ENCODE data around the gene PHC2.

Gene PHC2

GRCh38 chr1:33364565-33364918, 66.4 kb downstream of the PHC2 start:
- no peak overlapping the region for H3K27ac ChIP-seq
- TF ChIP-seq ZFX (IDR thresholded peaks at IDR 0.05; ENCODE audit: borderline replicate concordance): no peak
- TF ChIP-seq CTCF (IDR thresholded peaks at IDR 0.05): no peak

DNA sequence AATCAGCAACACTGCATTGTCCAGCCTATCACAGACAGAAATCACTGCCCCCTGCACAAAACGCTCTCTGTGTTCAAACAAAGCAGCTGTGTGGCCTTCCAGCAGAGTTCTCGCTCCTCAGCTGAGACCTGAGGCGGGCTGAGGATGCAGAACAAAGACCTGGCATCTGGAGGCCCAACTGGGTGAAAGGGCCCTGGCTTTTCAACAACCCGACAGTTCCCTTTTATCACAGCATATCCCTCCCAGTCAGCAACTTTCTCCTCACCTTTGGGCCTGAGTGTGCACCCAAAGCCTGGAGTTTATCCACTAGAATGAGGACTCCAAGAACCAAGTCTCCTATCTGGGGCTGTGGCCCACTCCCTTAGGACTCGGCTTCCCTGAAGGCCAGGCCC, 67.4 kb downstream of the PHC2 start:
- no peak overlapping the region for H3K27ac ChIP-seq

DNA sequence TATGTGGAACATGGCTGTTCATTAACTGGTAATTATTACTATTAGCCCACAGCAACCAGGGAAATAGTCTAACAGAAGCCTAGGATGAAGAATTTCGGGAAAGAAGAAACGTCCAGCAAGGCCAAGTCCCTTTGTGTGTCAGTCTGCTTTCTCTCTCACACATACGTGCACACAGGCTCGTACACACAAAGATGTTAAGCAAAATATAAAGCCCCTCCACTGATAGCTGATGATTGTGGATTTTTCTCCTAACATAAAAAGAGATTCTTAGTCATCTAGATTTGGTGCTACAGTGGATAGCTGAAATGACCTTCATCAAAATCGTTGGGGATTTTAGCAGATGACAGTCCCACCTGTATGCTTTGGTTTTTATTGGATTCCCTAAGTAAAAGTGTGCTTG, 67.9 kb downstream of the PHC2 start:
- no peak for TF ChIP-seq CTCF (IDR thresholded peaks at IDR 0.05)
- no peak for TF ChIP-seq ZFX (IDR thresholded peaks at IDR 0.05; ENCODE audit: borderline replicate concordance)
- no peak overlapping the region for H3K27ac ChIP-seq

More for the DNA sequence above, 67.4 kb downstream of the PHC2 start:
- TF ChIP-seq CTCF (IDR thresholded peaks at IDR 0.05) (no peak), ZFX (IDR thresholded peaks at IDR 0.05; ENCODE audit: borderline replicate concordance) (no peak)

GRCh38 chr1:33361532-33362235, 69.2 kb downstream of the PHC2 start:
- TF ChIP-seq CTCF (IDR thresholded peaks at IDR 0.05) (no peak), ZFX (IDR thresholded peaks at IDR 0.05; ENCODE audit: borderline replicate concordance) (no peak)

GRCh38 chr1:33360367-33360766, 70.5 kb downstream of the PHC2 start:
- TF ChIP-seq ZFX (IDR thresholded peaks at IDR 0.05; ENCODE audit: borderline replicate concordance) (no peak), CTCF (IDR thresholded peaks at IDR 0.05) (no peak)
- H3K27ac ChIP-seq: no peak overlapping the region

More at GRCh38 chr1:33361532-33362235, 69.2 kb downstream of the PHC2 start:
- H3K27ac ChIP-seq: no peak overlapping the region

DNA sequence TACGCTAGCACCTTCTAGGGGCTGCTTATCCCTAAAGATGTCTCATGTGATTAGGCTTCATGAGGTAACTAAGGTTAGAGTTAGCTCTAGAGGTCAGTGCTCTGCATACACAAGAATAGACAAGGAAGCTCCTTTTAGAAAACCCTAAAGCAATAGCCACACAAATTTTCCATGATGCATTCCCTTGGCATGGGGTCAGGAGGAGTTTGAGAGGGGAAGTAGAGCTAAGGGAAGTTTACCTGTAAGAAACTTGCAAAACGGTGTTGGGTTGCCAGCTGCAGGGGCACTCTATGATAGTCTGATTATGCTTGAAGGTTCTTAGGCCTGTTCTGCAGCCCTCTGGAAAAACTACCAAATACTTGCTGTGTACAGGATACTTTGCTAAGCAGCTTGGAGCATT, 71.0 kb downstream of the PHC2 start:
- H3K27ac ChIP-seq: no peak overlapping the region
- no peak for TF ChIP-seq CTCF (IDR thresholded peaks at IDR 0.05)
- no peak for TF ChIP-seq ZFX (IDR thresholded peaks at IDR 0.05; ENCODE audit: borderline replicate concordance)

DNA sequence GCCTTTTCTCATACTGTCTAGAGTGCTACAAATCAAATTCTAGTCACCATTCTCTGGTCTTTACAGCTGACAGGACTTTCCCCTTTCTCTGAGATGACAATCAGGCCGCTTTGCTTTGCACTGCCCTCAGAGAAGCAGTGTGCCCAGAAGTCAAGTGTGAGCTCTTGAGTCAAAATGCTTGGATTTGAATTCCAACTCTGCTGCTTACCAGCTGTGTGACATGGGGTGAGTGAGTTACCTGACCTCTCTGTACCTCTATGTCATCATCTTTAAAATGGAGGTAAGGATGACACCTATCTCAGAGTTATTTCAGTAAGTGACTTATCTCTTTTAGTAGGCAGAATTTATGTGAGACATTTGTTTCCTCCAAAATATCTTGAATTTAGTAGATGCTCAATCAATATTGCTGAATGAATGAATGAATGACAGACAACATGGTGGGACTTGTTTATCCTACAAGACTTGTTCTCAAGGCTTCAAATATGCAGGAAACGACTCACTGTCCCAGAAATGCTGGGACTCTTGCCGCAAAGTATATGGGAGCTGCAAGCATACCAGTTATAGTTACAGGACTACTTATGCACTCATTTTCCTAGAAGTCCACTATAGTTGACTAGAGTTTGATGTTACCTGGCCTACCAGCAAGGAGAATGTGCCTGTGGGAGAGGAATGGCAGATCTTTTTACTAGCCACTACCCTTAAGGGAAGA, 71.9 kb downstream of the PHC2 start:
- TF ChIP-seq CTCF (IDR thresholded peaks at IDR 0.05) (no peak), ZFX (IDR thresholded peaks at IDR 0.05; ENCODE audit: borderline replicate concordance) (no peak)

More for the DNA sequence above, 71.9 kb downstream of the PHC2 start:
- H3K27ac ChIP-seq: no peak overlapping the region

Measured in 22Rv1 (cell line).